D721Med (cell line): ENCODE measurements around the gene GSAP.
A peak's percentile ranks its signal among the peaks of the same experiment; 100 is the strongest.

ENCODE experiments used
- DNase-seq: peaks from one replicate; pipeline ENCODE4 v3.0.0; 2011; ENCODE audit warnings: low spot score; ENCODE audit not compliant: insufficient read length
- FAIRE-seq: peaks from 2 replicates; lab custom pipeline; 2011; peaks lifted over from hg19 to GRCh38; lab: Jason Lieb, UNC
- CTCF ChIP-seq: IDR thresholded peaks from 2 replicates; pipeline ENCODE4 v1.5.1; 2012; ENCODE audit warnings: mild to moderate bottlenecking, control low read depth; ENCODE audit not compliant: insufficient read depth; ENCODE audit errors: missing control alignments

GSAP gene

GRCh38 chr7:77409005-77409738, 7.0 kb downstream of the GSAP start:
- FAIRE-seq: peak; percentile 41
- no peak for TF ChIP-seq CTCF
- DNase-seq: no peak

GRCh38 chr7:77407906-77408305, 8.2 kb downstream of the GSAP start:
- FAIRE-seq (no peak), DNase-seq (no peak)

GRCh38 chr7:77406421-77406820, 9.7 kb downstream of the GSAP start:
- no peak for DNase-seq
- no peak for FAIRE-seq
- no peak for TF ChIP-seq CTCF

More at GRCh38 chr7:77407906-77408305, 8.2 kb downstream of the GSAP start:
- TF ChIP-seq CTCF: no peak

GRCh38 chr7:77404641-77405040, 11.5 kb downstream of the GSAP start:
- FAIRE-seq (no peak), DNase-seq (no peak)
- no peak for TF ChIP-seq CTCF

GRCh38 chr7:77403957-77404356, 12.2 kb downstream of the GSAP start:
- FAIRE-seq (no peak), DNase-seq (no peak)
- no peak for TF ChIP-seq CTCF

GRCh38 chr7:77402818-77403217, 13.3 kb downstream of the GSAP start:
- TF ChIP-seq CTCF: no peak
- DNase-seq (no peak), FAIRE-seq (no peak)

- FAIRE-seq: no peak
- no peak for TF ChIP-seq CTCF
- DNase-seq: no peak
Measured at GRCh38 chr7:77401002-77401401, 15.1 kb downstream of the GSAP start.
